AG04449 (cell line): ENCODE measurements around the gene SPO11.

ENCODE experiments used
- CTCF ChIA-PET: fragments of 350-600 bp; formaldehyde crosslinking; extraction: SDS; loops from one replicate; lab custom pipeline; 2021; ENCODE audit warnings: antibody characterized with exemption; lab: Yijun Ruan, JAX
- POLR2A ChIA-PET: fragments of 400-600, 350-600 bp; formaldehyde crosslinking; extraction: SDS; loops from one replicate; lab custom pipeline; 2020; ENCODE audit warnings: antibody characterized with exemption, inconsistent platforms; lab: Yijun Ruan, JAX
- DNase-seq: peaks from one replicate; pipeline ENCODE4 v3.0.0-alpha.2; 2010; ENCODE audit warnings: low read depth, low spot score
- H3K4me3 ChIP-seq: 2 replicates; pipeline ENCODE4 v1.5.1; 2011; ENCODE audit warnings: low read depth, mild to moderate bottlenecking, control low read depth, low read length
- CTCF ChIP-seq: IDR thresholded peaks from one replicate; pipeline ENCODE4 v1.5.1; 2011; ENCODE audit warnings: mild to moderate bottlenecking, moderate library complexity, low read length, control low read depth, inconsistent platforms; ENCODE audit not compliant: insufficient read depth; ENCODE audit errors: missing control alignments

SPO11 gene

GRCh38 chr20:57287007-57287880 lies 42.4 kb upstream of the SPO11 start:
- ChIA-PET POLR2A (no interaction called here), CTCF (interaction anchor here (1.0 kb wide), 1 partner anchor 59 kb away, joined by 3 read pairs; no protein-coding TSS in a partner anchor)
- H3K4me3 ChIP-seq: no peak overlapping the region
- no peak for TF ChIP-seq CTCF
- DNase-seq: no peak

GRCh38 chr20:57287901-57288300 lies 41.7 kb upstream of the SPO11 start:
- CTCF ChIA-PET: interaction anchor here (1.0 kb wide), 1 partner anchor 58 kb away, joined by 3 read pairs; no protein-coding TSS in a partner anchor

GRCh38 chr20:57288651-57289277 lies 40.8 kb upstream of the SPO11 start:
- CTCF ChIA-PET: no interaction called here
- no peak for TF ChIP-seq CTCF
- DNase-seq: no peak
- H3K4me3 ChIP-seq: no peak overlapping the region
- POLR2A ChIA-PET: no interaction called here

More at GRCh38 chr20:57287901-57288300, 41.7 kb upstream of the SPO11 start:
- no peak for TF ChIP-seq CTCF
- POLR2A ChIA-PET: no interaction called here
- no peak overlapping the region for H3K4me3 ChIP-seq
- no peak for DNase-seq

GRCh38 chr20:57289391-57290177 lies 40.0 kb upstream of the SPO11 start:
- H3K4me3 ChIP-seq: no peak overlapping the region
- CTCF ChIA-PET: no interaction called here
- no peak for TF ChIP-seq CTCF
- DNase-seq: no peak
- POLR2A ChIA-PET: no interaction called here

GRCh38 chr20:57290178-57290484 lies 39.5 kb upstream of the SPO11 start:
- H3K4me3 ChIP-seq: no peak overlapping the region
- CTCF ChIA-PET: no interaction called here

More at GRCh38 chr20:57290178-57290484, 39.5 kb upstream of the SPO11 start:
- DNase-seq: no peak
- POLR2A ChIA-PET: no interaction called here
- TF ChIP-seq CTCF: no peak
